ENCODE data around the gene DNAH12. TPM values are rescaled to one million over a fixed set of nuclear protein-coding genes. Genes with fewer than 3 reads are reported as not detected.
"Not testable (repeated sequence)": the region's sequence is repeated elsewhere in the genome, so short reads cannot be mapped to it uniquely, and the experiment has no call there.

DNAH12 gene
- total RNA-seq, 1 experiment from 2014 or later, result not detected

GRCh38 chr3:57335283-57335938 is 208.7 kb downstream of the DNAH12 start (continued):
- no peak for TF ChIP-seq EZH2 (IDR thresholded peaks at IDR 0.05)
- no peak for TF ChIP-seq EZH2phosphoT487 (IDR thresholded peaks at IDR 0.05; ENCODE audit: borderline replicate concordance)

GRCh38 chr3:57331078-57331610 is 213.0 kb downstream of the DNAH12 start:
- ATAC-seq (0 out of 2 replicates have a peak, but pooled peaks have one; percentile 46), DNase-seq (ENCODE audit: low read depth, low spot score) (no peak)
- Histone ChIP-seq H3K9ac (ENCODE audit: low read length) (no peak overlapping the region), H3K79me2 (ENCODE audit: insufficient read depth, low read length) (no peaks in the 10 kb centered on the region), H3K4me2 (ENCODE audit: low read length) (no peak overlapping the region), H3K9me3 (ENCODE audit: control insufficient read depth in 1 of 2, insufficient read depth in 1 of 2, low read depth in 1 of 2, low read length in 2 of 2) (no peaks in the 10 kb centered on the region), H3K36me3 (ENCODE audit: control insufficient read depth in 1 of 2, insufficient read depth in 2 of 2, low read length in 2 of 2) (no peaks in the 10 kb centered on the region), H3K4me1 (ENCODE audit: control insufficient read depth in 1 of 2, insufficient read depth in 2 of 2, low read length in 2 of 2) (no peaks in the 10 kb centered on the region), H2AFZ (ENCODE audit: low read depth, low read length, poor library complexity, severe bottlenecking) (no peak overlapping the region), H3K27ac (ENCODE audit: low read depth, low read length) (no peak overlapping the region), H4K20me1 (ENCODE audit: insufficient read depth) (no peaks in the 10 kb centered on the region), H3K4me3 (replicated peaks in 1 of 2; ENCODE audit: low read depth in 1 of 2, low read length in 2 of 2) (no peak overlapping the region), H3K27me3 (ENCODE audit: insufficient read depth, low read length) (no peaks in the 10 kb centered on the region), H3K9me2 (ENCODE audit: insufficient read depth) (no peaks in the 10 kb centered on the region)
- ChIA-PET POLR2A (interaction anchor here (0.6 kb wide), 1 partner anchor 52 kb away, joined by 3 read pairs; no protein-coding TSS in a partner anchor), RAD21 (ENCODE audit: low non-redundant PET in 1 of 2, low total read pairs in 2 of 2, uncharacterized antibody in 2 of 2, unreplicated experiment in 2 of 2) (no interaction called here), CTCF (interaction anchor here (0.9 kb wide), 1 partner anchor 10 kb away, joined by 3 read pairs; no protein-coding TSS in a partner anchor)
- BruUV-seq (replicated peaks), result no TSS peak
- TF ChIP-seq RAD21 (IDR thresholded peaks at IDR 0.05; ENCODE audit: low read depth) (no peak), CTCF (IDR thresholded peaks at IDR 0.05 in 2 of 3, conservative IDR thresholded peaks at IDR 0.05 in 1 of 3; ENCODE audit: borderline replicate concordance in 1 of 3, insufficient read depth in 1 of 3, low read depth in 2 of 3, low read length in 2 of 3) (peak in 2 of 3 experiments; percentile 30 to 43; a peak in 3 of 6 replicates), TCF7L2 (IDR thresholded peaks at IDR 0.05; ENCODE audit: borderline replicate concordance, extremely low read depth, insufficient read depth, insufficient read length) (no peak)
- intact Hi-C loops (cut with micrococcal nuclease), result no loop called here

GRCh38 chr3:57326498-57326897 is 217.6 kb downstream of the DNAH12 start:
- POLR2A ChIA-PET; H3K79me2 ChIP-seq (ENCODE audit: insufficient read depth, low read length); intact Hi-C loops (cut with micrococcal nuclease); DNase-seq (ENCODE audit: low read depth, low spot score); RAD21 ChIA-PET (ENCODE audit: low non-redundant PET in 1 of 2, low total read pairs in 2 of 2, uncharacterized antibody in 2 of 2, unreplicated experiment in 2 of 2); H4K20me1 ChIP-seq (ENCODE audit: insufficient read depth); BruUV-seq (replicated peaks); ATAC-seq; H3K27me3 ChIP-seq (ENCODE audit: insufficient read depth, low read length); H3K9ac ChIP-seq (ENCODE audit: low read length); H3K27ac ChIP-seq (ENCODE audit: low read depth, low read length); H3K9me3 ChIP-seq (ENCODE audit: control insufficient read depth in 1 of 2, insufficient read depth in 1 of 2, low read depth in 1 of 2, low read length in 2 of 2); H3K36me3 ChIP-seq (ENCODE audit: control insufficient read depth in 1 of 2, insufficient read depth in 2 of 2, low read length in 2 of 2); H3K4me2 ChIP-seq (ENCODE audit: low read length); CTCF ChIA-PET; H3K4me1 ChIP-seq (ENCODE audit: control insufficient read depth in 1 of 2, insufficient read depth in 2 of 2, low read length in 2 of 2); H3K4me3 ChIP-seq (replicated peaks in 1 of 2; ENCODE audit: low read depth in 1 of 2, low read length in 2 of 2); H3K9me2 ChIP-seq (ENCODE audit: insufficient read depth); H2AFZ ChIP-seq (ENCODE audit: low read depth, low read length, poor library complexity, severe bottlenecking): not testable (repeated sequence)

All from HCT116 (cell line).